Hepatocyte (in vitro differentiated cells): Measurements from ENCODE around the gene OR51B5.

Source experiments
- EZH2 ChIP-seq: fragments of 200-600 bp; sonication (generic); IDR thresholded peaks from 2 replicates; pipeline ENCODE4 v1.6.1; 2016; ENCODE audit warnings: antibody characterized with exemption, mild to moderate bottlenecking, borderline replicate concordance
- EZH2phosphoT487 ChIP-seq: fragments of 200-600 bp; sonication (generic); IDR thresholded peaks from one replicate; pipeline ENCODE4 v1.6.1; 2018; ENCODE audit warnings: antibody characterized with exemption, mild to moderate bottlenecking, low read depth, moderate library complexity; ENCODE audit not compliant: unreplicated experiment, severe bottlenecking
- TF ChIP-seq, protein P1 (sequence below): fragments of 200-600 bp; sonication (generic); IDR thresholded peaks from 2 replicates; pipeline ENCODE4 v1.5.1; 2016; ENCODE audit warnings: antibody characterized with exemption, mild to moderate bottlenecking; ENCODE audit not compliant: poor library complexity

DNA sequence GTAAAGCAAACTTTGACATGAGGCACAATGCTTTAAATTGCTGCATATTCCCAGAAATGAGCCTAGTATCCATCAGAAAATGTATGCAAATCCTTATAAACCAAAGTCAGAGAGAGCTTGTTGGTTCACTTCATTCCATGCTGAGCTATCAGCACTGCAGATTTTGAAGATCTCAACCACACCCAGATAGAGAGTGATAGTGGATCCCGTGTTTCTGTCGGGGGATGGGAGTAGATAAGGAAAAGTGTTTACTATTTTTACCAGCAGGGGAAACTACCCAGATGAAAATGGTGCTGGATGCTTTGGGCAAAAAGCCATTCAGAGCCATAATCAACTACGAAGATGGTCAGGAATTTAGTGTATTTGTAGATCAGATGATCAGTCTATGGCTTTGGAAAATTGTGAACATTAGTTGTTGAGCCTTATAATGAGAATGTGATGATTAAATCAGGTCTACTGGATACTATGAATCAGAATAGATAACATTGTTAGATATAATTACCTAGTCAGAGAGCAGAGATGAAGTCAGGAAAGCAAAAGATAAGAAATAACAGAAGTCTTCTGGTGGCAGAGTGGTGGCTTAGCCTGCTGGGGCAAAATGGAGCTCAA is 18.8 kb upstream of the OR51B5 start:
- TF ChIP-seq, protein P1, sequence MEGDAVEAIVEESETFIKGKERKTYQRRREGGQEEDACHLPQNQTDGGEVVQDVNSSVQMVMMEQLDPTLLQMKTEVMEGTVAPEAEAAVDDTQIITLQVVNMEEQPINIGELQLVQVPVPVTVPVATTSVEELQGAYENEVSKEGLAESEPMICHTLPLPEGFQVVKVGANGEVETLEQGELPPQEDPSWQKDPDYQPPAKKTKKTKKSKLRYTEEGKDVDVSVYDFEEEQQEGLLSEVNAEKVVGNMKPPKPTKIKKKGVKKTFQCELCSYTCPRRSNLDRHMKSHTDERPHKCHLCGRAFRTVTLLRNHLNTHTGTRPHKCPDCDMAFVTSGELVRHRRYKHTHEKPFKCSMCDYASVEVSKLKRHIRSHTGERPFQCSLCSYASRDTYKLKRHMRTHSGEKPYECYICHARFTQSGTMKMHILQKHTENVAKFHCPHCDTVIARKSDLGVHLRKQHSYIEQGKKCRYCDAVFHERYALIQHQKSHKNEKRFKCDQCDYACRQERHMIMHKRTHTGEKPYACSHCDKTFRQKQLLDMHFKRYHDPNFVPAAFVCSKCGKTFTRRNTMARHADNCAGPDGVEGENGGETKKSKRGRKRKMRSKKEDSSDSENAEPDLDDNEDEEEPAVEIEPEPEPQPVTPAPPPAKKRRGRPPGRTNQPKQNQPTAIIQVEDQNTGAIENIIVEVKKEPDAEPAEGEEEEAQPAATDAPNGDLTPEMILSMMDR: no peak
- TF ChIP-seq EZH2: no peak
- TF ChIP-seq EZH2phosphoT487: no peak
